HepG2 (cell line): ENCODE data around the gene TMC2. TPM values are rescaled to one million over a fixed set of nuclear protein-coding genes. Genes with fewer than 3 reads are reported as not detected.

ENCODE experiments used
- DNMT1 ChIP-seq: sonication (generic); formaldehyde crosslinking; IDR thresholded peaks from 2 replicates; pipeline ENCODE4 v1.5.1; 2020; ENCODE audit warnings: mild to moderate bottlenecking, missing genetic modification reagents
- EED ChIP-seq: sonication (generic); formaldehyde crosslinking; IDR thresholded peaks from 2 replicates; pipeline ENCODE4 v1.5.0; 2020; ENCODE audit warnings: mild to moderate bottlenecking, missing genetic modification reagents
- FOXA3 ChIP-seq: IDR thresholded peaks from 2 replicates; pipeline ENCODE4 v1.6.1; 2016; ENCODE audit warnings: missing genetic modification reagents, missing compliant biosample characterization
- FOXJ3 ChIP-seq: sonication (generic); formaldehyde crosslinking; IDR thresholded peaks from 2 replicates; pipeline ENCODE4 v1.4.0; 2020; ENCODE audit warnings: missing genetic modification reagents, mild to moderate bottlenecking, borderline replicate concordance
- HNRNPLL ChIP-seq: fragments of 200-400 bp; formaldehyde crosslinking; IDR thresholded peaks from 2 replicates; pipeline ENCODE4 v1.6.1; 2017; ENCODE audit warnings: mild to moderate bottlenecking, low read depth, low read length; ENCODE audit not compliant: poor library complexity, severe bottlenecking
- ISX ChIP-seq: sonication (generic); formaldehyde crosslinking; conservative IDR thresholded peaks from 2 replicates; pipeline ENCODE4 v1.5.0; 2020; ENCODE audit warnings: missing genetic modification reagents
- PITX1 ChIP-seq: sonication (generic); formaldehyde crosslinking; IDR thresholded peaks from 2 replicates; pipeline ENCODE4 v1.5.1; 2020; ENCODE audit warnings: mild to moderate bottlenecking, missing genetic modification reagents
- RFX3 ChIP-seq: IDR thresholded peaks from 2 replicates; pipeline ENCODE4 v1.6.1; 2016; ENCODE audit warnings: missing biosample characterization, missing genetic modification reagents
- SMAD1 ChIP-seq: sonication (generic); formaldehyde crosslinking; IDR thresholded peaks from 2 replicates; pipeline ENCODE4 v1.4.0; 2020; ENCODE audit warnings: missing genetic modification reagents, low read depth, mild to moderate bottlenecking, borderline replicate concordance
- SNRNP70 ChIP-seq: fragments of 200-400 bp; formaldehyde crosslinking; IDR thresholded peaks from 2 replicates; pipeline ENCODE4 v1.6.1; 2017; ENCODE audit warnings: mild to moderate bottlenecking, low read depth, low read length, moderate library complexity
- SP2 ChIP-seq: sonication (generic); formaldehyde crosslinking; IDR thresholded peaks from 2 replicates; pipeline ENCODE4 v1.5.1; 2020; ENCODE audit warnings: mild to moderate bottlenecking, missing genetic modification reagents
- THAP11 ChIP-seq: IDR thresholded peaks from 2 replicates; pipeline ENCODE4 v1.6.1; 2016; ENCODE audit warnings: missing biosample characterization, missing genetic modification reagents
- ZFP36L1 ChIP-seq: sonication (generic); formaldehyde crosslinking; IDR thresholded peaks from 2 replicates; pipeline ENCODE4 v1.8.0; 2022; ENCODE audit warnings: mild to moderate bottlenecking, missing genetic modification reagents, moderate library complexity
- ZNF570 ChIP-seq: sonication (generic); formaldehyde crosslinking; IDR thresholded peaks from 2 replicates; pipeline ENCODE4 v1.4.0; 2020; ENCODE audit warnings: mild to moderate bottlenecking, missing genetic modification reagents, borderline replicate concordance
- ZNF660 ChIP-seq: sonication (generic); formaldehyde crosslinking; IDR thresholded peaks from 2 replicates; pipeline ENCODE4 v1.5.1; 2020; ENCODE audit warnings: mild to moderate bottlenecking, low read depth, missing genetic modification reagents, borderline replicate concordance
- ZNF841 ChIP-seq: sonication (generic); formaldehyde crosslinking; IDR thresholded peaks from 2 replicates; pipeline ENCODE4 v1.8.1; 2023; ENCODE audit warnings: missing genetic modification reagents, borderline replicate concordance
- polyA plus RNA-seq, 8 experiments: library from polyadenylated mRNA; depleted of rRNA in 3 of 8; stranded (reverse) in 7 of 8; unstranded in 1 of 8; fragments of >200 nt; fragmentation: Illumina TruSeq in 4 of 8; extraction: Trizol in 4 of 8; gene quantifications; 2 replicates each; pipeline versions ENCODE4 v1.2.1 to v1.2.3, GENCODE V29; 2011 to 2016; ENCODE audit warnings: low read depth in 4 of 8, missing spikeins in 1 of 8, mixed read lengths in 1 of 8; ENCODE audit not compliant: insufficient read depth in 1 of 8
- total RNA-seq, 5 experiments: library from RNA; depleted of rRNA; stranded (reverse); fragments of >200 nt; fragmentation: Illumina TruSeq; extraction: Trizol; gene quantifications; 2 replicates each; pipeline ENCODE4 v1.2.3, GENCODE V29; 2016; ENCODE audit warnings: low read depth in 1 of 5
- TF ChIP-seq, protein P1 (sequence below), 2 experiments: sonication (generic) in 1 of 2; formaldehyde crosslinking in 1 of 2; IDR thresholded peaks; 2 replicates each; pipeline versions ENCODE4 v1.4.0 to v1.6.1; 2016 to 2020; ENCODE audit warnings: borderline replicate concordance in 1 of 2, low read depth in 1 of 2, mild to moderate bottlenecking in 1 of 2, missing genetic modification reagents in 1 of 2
- TF ChIP-seq, protein P2 (sequence below): sonication (generic); formaldehyde crosslinking; IDR thresholded peaks from 2 replicates; pipeline ENCODE4 v1.5.0; 2020; ENCODE audit warnings: mild to moderate bottlenecking, missing genetic modification reagents, borderline replicate concordance
- TF ChIP-seq, protein P3 (sequence below): sonication (generic); formaldehyde crosslinking; IDR thresholded peaks from 2 replicates; pipeline ENCODE4 v1.5.1; 2020; ENCODE audit warnings: missing genetic modification reagents, mild to moderate bottlenecking, borderline replicate concordance

TMC2 gene
- total and polyA plus RNA-seq, 2 of the 13 experiments (the other 11 are each of a cell fraction or from before 2014, with no cell fraction given), result not detected

DNA sequence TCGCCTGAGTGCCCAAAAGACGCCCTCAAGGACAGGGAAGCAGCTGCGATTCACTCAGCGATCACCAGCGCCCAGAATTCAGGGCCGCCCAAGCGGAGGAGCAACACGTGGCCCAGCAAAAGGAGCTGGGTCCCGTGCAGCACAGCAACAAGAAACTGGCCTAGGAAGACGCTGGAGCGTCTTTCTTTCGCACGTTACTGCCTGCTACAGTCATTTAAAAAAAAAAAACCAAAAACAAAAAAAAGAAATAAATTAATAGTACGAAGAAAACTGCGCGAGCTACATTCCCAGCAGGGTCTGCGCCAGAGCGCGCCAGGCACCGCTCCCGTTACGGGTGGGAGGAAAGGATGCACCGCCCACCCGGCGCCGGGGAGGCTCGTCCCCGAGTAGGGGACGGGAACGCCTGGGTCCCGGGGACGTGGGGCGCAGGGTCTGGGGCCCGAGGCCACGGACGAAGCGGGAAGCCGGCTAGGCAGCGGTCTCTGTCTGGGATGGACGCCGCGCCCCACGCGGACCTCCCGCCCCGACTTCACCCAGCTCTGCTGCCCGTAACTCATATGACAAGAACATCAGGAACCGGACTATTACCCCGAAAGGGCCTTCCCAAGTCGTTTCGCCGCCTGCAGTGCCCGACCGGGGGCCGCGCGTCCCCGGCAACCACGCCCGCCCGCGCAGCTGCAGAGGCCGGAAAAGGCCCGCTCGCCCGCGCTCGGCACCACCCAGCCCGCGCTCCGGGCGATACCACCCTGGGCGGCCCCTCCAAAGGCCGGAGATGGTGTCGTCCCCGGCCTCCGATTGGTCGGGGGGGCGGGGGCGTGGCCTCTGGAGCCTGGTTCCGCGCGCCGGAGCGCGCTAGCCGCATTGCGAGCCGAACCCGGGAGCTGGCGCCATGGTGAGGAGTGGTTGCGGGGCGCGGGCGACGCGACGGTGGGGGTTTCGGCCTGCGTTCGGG lies 115.7 kb downstream of the TMC2 start, which contains the start of gene NOP56 (continued):
- TF ChIP-seq ZNF841 (CRISPR knock-in tag) (peak; percentile 98), DNMT1 (CRISPR knock-in tag) (peak; percentile 44; the same call in 1 of the 2 replicates), PITX1 (CRISPR knock-in tag) (peak; percentile 80; the same call in 1 of the 2 replicates), ZNF660 (CRISPR knock-in tag) (no peak), FOXA3 (CRISPR knock-in tag) (peak; percentile 70), SP2 (peak; percentile 71), THAP11 (CRISPR knock-in tag) (peak; percentile 87), EED (CRISPR knock-in tag) (peak; percentile 97), HNRNPLL (peak; percentile 86), RFX3 (no peak), SMAD1 (CRISPR knock-in tag) (peak; percentile 99), ZFP36L1 (CRISPR knock-in tag) (0 out of 2 replicates have a peak, but pooled peaks have one; percentile 40), SNRNP70 (no peak), ISX (CRISPR knock-in tag) (peak; percentile 71), ZNF570 (CRISPR knock-in tag) (0 out of 2 replicates have a peak, but pooled peaks have one; percentile 18), FOXJ3 (CRISPR knock-in tag) (peak; percentile 85; the same call in 1 of the 2 replicates)
- TF ChIP-seq, protein P1, sequence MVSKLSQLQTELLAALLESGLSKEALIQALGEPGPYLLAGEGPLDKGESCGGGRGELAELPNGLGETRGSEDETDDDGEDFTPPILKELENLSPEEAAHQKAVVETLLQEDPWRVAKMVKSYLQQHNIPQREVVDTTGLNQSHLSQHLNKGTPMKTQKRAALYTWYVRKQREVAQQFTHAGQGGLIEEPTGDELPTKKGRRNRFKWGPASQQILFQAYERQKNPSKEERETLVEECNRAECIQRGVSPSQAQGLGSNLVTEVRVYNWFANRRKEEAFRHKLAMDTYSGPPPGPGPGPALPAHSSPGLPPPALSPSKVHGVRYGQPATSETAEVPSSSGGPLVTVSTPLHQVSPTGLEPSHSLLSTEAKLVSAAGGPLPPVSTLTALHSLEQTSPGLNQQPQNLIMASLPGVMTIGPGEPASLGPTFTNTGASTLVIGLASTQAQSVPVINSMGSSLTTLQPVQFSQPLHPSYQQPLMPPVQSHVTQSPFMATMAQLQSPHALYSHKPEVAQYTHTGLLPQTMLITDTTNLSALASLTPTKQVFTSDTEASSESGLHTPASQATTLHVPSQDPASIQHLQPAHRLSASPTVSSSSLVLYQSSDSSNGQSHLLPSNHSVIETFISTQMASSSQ (IDR thresholded peaks at IDR 0.05; ENCODE audit: low read depth), result no peak
- TF ChIP-seq, protein P1 (CRISPR knock-in tag; IDR thresholded peaks at IDR 0.05; ENCODE audit: borderline replicate concordance), result peak; percentile 87; the same call in 1 of the 2 replicates
- TF ChIP-seq, protein P2, sequence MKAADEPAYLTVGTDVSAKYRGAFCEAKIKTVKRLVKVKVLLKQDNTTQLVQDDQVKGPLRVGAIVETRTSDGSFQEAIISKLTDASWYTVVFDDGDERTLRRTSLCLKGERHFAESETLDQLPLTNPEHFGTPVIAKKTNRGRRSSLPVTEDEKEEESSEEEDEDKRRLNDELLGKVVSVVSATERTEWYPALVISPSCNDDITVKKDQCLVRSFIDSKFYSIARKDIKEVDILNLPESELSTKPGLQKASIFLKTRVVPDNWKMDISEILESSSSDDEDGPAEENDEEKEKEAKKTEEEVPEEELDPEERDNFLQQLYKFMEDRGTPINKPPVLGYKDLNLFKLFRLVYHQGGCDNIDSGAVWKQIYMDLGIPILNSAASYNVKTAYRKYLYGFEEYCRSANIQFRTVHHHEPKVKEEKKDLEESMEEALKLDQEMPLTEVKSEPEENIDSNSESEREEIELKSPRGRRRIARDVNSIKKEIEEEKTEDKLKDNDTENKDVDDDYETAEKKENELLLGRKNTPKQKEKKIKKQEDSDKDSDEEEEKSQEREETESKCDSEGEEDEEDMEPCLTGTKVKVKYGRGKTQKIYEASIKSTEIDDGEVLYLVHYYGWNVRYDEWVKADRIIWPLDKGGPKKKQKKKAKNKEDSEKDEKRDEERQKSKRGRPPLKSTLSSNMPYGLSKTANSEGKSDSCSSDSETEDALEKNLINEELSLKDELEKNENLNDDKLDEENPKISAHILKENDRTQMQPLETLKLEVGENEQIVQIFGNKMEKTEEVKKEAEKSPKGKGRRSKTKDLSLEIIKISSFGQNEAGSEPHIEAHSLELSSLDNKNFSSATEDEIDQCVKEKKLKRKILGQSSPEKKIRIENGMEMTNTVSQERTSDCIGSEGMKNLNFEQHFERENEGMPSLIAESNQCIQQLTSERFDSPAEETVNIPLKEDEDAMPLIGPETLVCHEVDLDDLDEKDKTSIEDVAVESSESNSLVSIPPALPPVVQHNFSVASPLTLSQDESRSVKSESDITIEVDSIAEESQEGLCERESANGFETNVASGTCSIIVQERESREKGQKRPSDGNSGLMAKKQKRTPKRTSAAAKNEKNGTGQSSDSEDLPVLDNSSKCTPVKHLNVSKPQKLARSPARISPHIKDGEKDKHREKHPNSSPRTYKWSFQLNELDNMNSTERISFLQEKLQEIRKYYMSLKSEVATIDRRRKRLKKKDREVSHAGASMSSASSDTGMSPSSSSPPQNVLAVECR (CRISPR knock-in tag), result peak; percentile 98
- TF ChIP-seq, protein P3, sequence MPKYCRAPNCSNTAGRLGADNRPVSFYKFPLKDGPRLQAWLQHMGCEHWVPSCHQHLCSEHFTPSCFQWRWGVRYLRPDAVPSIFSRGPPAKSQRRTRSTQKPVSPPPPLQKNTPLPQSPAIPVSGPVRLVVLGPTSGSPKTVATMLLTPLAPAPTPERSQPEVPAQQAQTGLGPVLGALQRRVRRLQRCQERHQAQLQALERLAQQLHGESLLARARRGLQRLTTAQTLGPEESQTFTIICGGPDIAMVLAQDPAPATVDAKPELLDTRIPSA, result peak; percentile 31; the same call in 1 of the 2 replicates
